ENCODE data around the gene IL2RA. TPM values are rescaled to one million over a fixed set of nuclear protein-coding genes. Genes with fewer than 3 reads are reported as not detected.

Gene IL2RA
- total and polyA plus RNA-seq, 10 of the 15 experiments (the other 5 are each of a cell fraction or from before 2014, with no cell fraction given): 2.2 to 6.0 (median 4.9) TPM

GRCh38 chr10:6108072-6108471, 45.9 kb upstream of the IL2RA start:
- WGBS (ENCODE audit: insufficient coverage, insufficient replicate concordance, low lambda C conversion rate, missing lambda C conversion rate): 90% methylated on average over 6 of the region's 6 CpGs
- no peaks in the 10 kb centered on the region for H4K20me1 ChIP-seq (ENCODE audit: control insufficient read depth, insufficient read depth)
- in situ Hi-C loops (cut with MboI): loop anchor here (5.0 kb wide), 1 partner anchor 294 kb away; no protein-coding TSS in a partner anchor
- no TSS peak for BruUV-seq (replicated peaks)
- no peak overlapping the region for H3K4me2 ChIP-seq (ENCODE audit: control insufficient read depth, insufficient read depth)
- H3K4me1 ChIP-seq (ENCODE audit: control insufficient read depth, insufficient read depth, low read length): no peaks in the 10 kb centered on the region
- peaks cover 15 to 54% of the 10 kb centered on the region in 2 experiments for H3K36me3 ChIP-seq (ENCODE audit: control insufficient read depth in 2 of 2, insufficient read depth in 2 of 2, low read length in 1 of 2)
- ATAC-seq (no peak), DNase-seq (ENCODE audit: low read depth, low spot score) (no peak), FAIRE-seq (no peak)
- RAD21 ChIA-PET (ENCODE audit: unreplicated experiment): interaction anchor here (1.7 to 5.0 kb wide), 2 partner anchors 43 to 294 kb away, joined by 3 to 27 read pairs; no protein-coding TSS in a partner anchor
- H3K9ac ChIP-seq (ENCODE audit: control insufficient read depth, insufficient read depth, low read length): no peak overlapping the region
- H2AFZ ChIP-seq (ENCODE audit: control insufficient read depth, low read depth, low read length): no peak overlapping the region
- POLR2A ChIA-PET: no interaction called here
- H3K9me3 ChIP-seq (replicated peaks; ENCODE audit: control insufficient read depth, insufficient read depth, low read length): no peaks in the 10 kb centered on the region
- TF ChIP-seq CEBPB (IDR thresholded peaks at IDR 0.05; ENCODE audit: borderline replicate concordance in 1 of 2, low read depth in 2 of 2, low read length in 2 of 2): no peak
- TF ChIP-seq, protein P1, sequence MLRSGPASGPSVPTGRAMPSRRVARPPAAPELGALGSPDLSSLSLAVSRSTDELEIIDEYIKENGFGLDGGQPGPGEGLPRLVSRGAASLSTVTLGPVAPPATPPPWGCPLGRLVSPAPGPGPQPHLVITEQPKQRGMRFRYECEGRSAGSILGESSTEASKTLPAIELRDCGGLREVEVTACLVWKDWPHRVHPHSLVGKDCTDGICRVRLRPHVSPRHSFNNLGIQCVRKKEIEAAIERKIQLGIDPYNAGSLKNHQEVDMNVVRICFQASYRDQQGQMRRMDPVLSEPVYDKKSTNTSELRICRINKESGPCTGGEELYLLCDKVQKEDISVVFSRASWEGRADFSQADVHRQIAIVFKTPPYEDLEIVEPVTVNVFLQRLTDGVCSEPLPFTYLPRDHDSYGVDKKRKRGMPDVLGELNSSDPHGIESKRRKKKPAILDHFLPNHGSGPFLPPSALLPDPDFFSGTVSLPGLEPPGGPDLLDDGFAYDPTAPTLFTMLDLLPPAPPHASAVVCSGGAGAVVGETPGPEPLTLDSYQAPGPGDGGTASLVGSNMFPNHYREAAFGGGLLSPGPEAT (IDR thresholded peaks at IDR 0.05; ENCODE audit: low read depth): no peak
- TF ChIP-seq CEBPZ (IDR thresholded peaks at IDR 0.05; ENCODE audit: low read depth, low read length): no peak
- no peak for TF ChIP-seq YY1 (IDR thresholded peaks at IDR 0.05; ENCODE audit: low read depth, low read length)
- TF ChIP-seq IKZF1 (conservative IDR thresholded peaks at IDR 0.05): no peak
- no peak for TF ChIP-seq NR2C2 (IDR thresholded peaks at IDR 0.05; ENCODE audit: borderline replicate concordance, control insufficient read depth, insufficient read length, low read depth)
- no peak for TF ChIP-seq SUPT20H (IDR thresholded peaks at IDR 0.05; ENCODE audit: borderline replicate concordance, control insufficient read depth, low read depth, low read length)
- no peak for TF ChIP-seq SP1 (IDR thresholded peaks at IDR 0.05; ENCODE audit: low read depth, low read length)
- TF ChIP-seq MEF2B (IDR thresholded peaks at IDR 0.05; ENCODE audit: partially characterized antibody, poor library complexity, severe bottlenecking): no peak
- TF ChIP-seq, protein P2, sequence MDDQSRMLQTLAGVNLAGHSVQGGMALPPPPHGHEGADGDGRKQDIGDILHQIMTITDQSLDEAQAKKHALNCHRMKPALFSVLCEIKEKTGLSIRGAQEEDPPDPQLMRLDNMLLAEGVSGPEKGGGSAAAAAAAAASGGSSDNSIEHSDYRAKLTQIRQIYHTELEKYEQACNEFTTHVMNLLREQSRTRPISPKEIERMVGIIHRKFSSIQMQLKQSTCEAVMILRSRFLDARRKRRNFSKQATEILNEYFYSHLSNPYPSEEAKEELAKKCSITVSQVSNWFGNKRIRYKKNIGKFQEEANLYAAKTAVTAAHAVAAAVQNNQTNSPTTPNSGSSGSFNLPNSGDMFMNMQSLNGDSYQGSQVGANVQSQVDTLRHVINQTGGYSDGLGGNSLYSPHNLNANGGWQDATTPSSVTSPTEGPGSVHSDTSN (IDR thresholded peaks at IDR 0.05; ENCODE audit: insufficient replicate concordance, low read depth, low read length): no peak
- SMC1A ChIA-PET (ENCODE audit: uncharacterized antibody, unreplicated experiment): interaction anchor here (0.9 to 1.9 kb wide), 6 partner anchors 28 to 298 kb away, joined by 3 to 9 read pairs (median 4); partner anchors contain the start of gene PFKFB3
- CTCF ChIA-PET: interaction anchor here (0.6 to 8.0 kb wide), 8 partner anchors 17 to 299 kb away, joined by 3 to 120 read pairs (median 6); partner anchors contain the start of gene PFKFB3
- intact Hi-C loops (cut with micrococcal nuclease; ENCODE audit: unreplicated experiment): no loop called here
- H3K4me3 ChIP-seq: no peak overlapping the region
- no peaks in the 10 kb centered on the region for H3K27me3 ChIP-seq (replicated peaks in 1 of 2; ENCODE audit: control insufficient read depth in 2 of 2, insufficient read depth in 2 of 2, low read length in 1 of 2)
- no peaks in the 10 kb centered on the region; the same call in none of the 2 replicates for H3K79me2 ChIP-seq (ENCODE audit: control insufficient read depth, insufficient read depth, low read length)
- H3K27ac ChIP-seq (ENCODE audit: control insufficient read depth, insufficient read depth): no peak overlapping the region
